Medulla oblongata (tissue), 1 donor: ENCODE results near the gene FOSL1.

Source experiments
- DNase-seq: peaks from one replicate; pipeline ENCODE4 v3.0.0-alpha.2; 2015; ENCODE audit errors: extremely low spot score

FOSL1 gene

DNA sequence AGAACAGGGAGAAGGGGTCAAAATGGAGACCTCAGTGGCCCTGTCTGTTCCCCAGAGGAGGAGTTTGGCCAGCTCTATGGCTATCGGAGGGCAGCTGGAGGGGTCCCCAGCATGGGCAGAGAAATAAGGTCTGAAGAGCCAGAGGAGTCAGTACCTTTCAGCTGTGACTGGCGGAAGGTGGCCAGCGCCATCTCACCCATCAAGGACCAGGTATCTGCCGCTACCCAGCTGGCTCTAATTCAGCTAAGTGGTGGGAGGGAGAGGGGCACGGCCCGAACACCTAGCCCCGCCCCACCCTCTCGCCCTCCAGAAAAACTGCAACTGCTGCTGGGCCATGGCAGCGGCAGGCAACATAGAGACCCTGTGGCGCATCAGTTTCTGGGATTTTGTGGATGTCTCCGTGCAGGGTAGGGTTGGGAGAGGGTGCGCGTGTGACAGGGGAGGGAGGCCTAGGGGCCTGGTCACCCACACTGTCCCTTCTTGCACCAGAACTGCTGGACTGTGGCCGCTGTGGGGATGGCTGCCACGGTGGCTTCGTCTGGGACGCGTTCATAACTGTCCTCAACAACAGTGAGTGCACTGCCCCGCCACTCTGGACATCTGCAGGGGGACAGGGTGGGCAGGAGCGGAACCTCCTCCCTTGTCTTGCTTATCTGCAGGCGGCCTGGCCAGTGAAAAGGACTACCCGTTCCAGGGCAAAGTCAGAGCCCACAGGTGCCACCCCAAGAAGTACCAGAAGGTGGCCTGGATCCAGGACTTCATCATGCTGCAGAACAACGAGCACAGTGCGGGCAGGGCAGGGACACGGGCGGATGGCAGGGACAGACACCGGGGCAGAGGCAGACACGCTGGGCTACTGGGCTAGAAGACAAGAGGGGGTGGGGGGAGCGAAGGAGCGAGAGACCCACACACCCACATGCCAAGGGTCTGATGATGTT lies 17.8 kb downstream of the FOSL1 start:
- no peak for DNase-seq

DNA sequence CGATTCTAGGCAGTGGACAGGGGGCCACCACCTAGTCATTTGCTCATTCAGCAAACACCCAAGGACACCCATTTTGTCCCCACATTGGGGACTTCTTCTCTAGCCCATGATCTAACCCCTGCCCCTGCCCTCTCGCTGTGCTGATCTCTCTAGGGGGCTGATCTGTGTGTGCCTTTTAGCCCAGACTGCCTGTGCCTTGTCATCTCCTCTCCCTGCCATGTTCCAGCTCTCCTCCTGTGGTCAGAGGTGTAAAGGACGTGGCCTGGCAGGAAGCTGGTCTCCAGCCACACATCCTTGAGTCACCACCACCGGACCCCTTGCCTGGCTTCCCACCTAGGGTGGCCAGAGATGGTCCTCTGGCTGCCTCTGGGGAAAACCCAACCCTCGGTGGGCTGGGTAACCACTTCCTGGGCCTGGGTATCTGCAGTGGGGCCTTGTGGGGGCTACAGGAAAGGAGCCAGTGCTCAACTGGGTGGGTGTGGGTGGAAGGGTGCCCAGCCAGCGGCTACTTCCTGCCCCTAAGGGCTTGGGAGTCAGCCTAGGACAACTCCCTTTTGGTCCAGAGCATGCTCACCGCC lies 19.3 kb downstream of the FOSL1 start:
- no peak for DNase-seq

DNA sequence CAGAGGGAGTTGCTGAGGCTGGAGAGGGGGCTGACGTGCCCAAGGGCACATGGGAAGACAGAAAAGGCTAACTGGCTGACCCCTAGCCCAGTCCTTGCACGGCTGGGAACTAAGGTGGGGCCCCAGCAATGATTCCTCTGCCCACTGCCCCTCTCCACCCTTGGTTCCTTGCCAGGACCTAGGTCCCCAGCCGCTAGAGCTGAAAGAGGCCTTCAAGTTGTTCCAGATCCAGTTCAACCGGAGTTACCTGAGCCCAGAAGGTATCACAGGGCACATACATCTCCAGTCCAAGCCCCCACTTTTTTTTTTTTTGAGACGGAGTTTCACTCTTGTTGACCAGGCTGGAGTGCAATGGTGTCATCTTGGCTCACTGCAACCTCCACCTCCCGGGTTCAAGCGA lies 20.2 kb downstream of the FOSL1 start:
- DNase-seq = no peak

DNA sequence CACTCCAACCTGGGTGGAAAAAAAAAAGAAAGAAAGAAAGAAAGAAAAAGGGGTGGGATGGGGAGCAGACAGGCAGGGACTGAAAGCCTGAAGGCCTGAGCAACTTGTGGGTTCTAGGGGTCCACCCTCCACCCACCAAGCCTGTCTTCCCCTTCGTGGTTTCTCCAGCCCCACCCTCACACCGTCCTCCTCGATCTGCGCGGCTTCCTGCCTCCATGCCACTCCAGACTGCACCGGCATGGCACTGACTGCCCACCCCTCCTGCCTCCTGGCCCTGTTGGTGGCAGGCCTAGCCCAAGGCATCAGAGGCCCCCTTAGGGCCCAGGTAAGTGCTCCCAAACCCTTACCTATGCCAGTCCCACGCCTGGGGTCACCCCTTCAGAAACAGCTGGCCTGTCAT lies 20.6 kb downstream of the FOSL1 start, which contains the start of gene CTSW:
TSS of gene CTSW (plus strand) at position 221 of the 400 bp plus-strand sequence. CDS start at position 239, 18 bp downstream.
- DNase-seq = no peak

DNA sequence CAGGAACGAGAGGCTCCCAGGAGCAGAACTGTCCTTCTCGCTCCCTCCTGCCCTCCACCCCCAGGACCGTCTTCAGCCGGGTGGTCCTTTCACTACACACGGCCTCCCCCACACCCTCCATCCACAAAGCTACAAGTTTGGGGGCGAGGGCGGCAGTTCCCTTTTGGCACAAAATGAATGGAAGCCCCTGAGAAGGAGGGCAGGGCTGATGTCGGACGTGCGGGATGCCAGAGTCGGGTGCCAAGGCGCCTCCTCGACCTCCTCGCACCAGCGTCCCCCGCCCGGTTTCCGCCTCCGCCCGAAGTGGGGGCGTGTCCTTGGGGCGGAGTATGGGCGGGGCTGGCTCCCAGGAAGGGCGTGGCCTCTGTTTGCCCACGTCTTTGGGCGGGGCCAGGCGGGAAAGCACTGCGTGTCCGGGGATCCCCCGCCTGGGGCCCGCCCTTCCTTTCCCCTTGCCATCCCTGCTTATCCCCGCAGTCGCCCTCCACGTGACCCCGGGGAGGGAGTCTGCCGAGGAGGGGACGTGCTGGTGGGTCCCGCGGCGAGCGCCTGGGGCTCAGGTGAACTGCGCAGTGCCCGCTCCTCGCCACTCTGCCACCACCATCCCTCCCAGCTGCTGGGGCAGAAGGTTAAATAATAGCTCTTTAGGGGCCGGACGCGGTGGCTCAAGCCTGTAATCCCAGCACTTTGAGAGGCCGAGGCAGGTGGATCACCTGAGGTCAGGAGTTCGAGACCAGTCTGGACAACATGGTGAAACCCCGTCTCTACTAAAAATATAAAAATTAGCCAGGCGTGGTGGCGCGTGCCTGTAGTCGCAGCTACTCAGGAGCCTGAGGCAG lies 26.7 kb downstream of the FOSL1 start:
- DNase-seq = peak; percentile 94

DNA sequence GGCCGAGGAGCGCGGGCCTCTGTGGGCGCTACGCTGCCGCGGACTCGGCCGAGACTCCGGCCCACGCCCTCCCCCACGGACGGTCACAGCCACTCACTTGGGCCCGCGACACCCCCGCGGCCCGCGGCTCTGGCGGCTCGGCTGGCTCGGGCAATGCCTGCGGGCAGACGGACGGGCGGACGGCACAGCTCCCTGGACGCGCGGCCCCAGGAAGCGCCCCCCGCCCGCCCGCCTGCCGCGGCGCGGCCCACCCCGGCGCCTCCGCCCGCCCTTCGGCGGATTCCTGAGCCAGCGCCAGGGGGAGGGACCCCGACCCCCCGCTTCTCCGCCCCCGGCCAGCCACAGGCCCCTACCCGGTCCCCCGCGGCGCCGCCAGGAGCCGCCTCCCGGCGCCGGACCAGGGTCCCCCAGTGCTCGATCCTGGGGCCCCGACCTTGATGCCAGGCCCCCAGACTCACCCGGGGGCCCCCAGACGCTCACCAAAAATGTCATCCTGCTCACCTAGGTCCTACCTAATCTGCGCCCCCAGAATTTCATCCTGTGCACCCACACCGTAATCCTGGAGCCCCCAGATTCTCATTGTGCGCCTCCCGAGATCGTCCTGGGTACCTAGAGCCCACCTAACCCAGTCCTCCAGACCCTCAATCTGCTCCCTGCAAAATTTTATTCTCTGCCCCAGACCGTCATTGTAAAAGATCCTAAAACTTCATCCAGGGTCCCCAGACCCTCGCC lies 27.4 kb downstream of the FOSL1 start, which contains the start of gene EFEMP2:
TSS of gene EFEMP2 (minus strand) at position 215 of the 732 bp plus-strand sequence. CDS start 446 bp downstream, outside the sequence.
- no peak for DNase-seq

DNA sequence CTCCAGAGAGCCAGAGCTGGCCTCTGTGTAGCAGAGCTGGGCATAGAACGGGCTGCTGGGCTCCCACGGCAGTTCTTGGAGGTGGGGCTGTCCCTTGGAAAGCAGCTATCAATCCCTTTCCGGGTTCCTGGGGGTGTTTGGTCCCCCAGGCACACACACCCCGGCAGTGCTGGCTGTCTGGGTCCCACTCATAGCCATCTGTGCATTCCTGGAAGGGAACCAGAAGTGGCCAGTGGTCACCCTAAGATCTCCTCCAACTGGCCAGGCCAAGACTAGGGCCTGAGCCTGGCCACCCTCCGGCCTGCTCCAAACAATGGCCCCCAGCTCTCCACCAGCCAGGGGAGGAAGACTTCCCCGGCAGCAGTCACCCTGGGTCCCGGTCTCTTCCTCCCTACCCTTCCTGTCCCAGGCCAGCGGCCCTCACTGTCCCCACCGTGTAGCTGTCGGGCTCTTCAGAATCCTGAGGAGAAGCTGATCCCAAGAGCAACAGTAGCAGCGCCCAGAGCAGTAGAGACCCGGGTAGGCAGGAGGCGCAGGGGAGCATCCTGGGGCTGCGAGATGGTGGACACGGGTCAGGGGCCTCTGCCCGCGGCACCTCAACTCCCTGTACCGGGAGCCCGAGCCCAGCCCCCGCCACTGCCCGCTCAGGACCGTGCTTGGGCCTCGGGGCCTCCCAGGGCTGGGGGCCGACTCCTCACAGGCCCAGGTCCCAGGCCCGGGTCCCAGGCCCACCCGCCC lies 28.2 kb downstream of the FOSL1 start:
- DNase-seq = no peak

DNA sequence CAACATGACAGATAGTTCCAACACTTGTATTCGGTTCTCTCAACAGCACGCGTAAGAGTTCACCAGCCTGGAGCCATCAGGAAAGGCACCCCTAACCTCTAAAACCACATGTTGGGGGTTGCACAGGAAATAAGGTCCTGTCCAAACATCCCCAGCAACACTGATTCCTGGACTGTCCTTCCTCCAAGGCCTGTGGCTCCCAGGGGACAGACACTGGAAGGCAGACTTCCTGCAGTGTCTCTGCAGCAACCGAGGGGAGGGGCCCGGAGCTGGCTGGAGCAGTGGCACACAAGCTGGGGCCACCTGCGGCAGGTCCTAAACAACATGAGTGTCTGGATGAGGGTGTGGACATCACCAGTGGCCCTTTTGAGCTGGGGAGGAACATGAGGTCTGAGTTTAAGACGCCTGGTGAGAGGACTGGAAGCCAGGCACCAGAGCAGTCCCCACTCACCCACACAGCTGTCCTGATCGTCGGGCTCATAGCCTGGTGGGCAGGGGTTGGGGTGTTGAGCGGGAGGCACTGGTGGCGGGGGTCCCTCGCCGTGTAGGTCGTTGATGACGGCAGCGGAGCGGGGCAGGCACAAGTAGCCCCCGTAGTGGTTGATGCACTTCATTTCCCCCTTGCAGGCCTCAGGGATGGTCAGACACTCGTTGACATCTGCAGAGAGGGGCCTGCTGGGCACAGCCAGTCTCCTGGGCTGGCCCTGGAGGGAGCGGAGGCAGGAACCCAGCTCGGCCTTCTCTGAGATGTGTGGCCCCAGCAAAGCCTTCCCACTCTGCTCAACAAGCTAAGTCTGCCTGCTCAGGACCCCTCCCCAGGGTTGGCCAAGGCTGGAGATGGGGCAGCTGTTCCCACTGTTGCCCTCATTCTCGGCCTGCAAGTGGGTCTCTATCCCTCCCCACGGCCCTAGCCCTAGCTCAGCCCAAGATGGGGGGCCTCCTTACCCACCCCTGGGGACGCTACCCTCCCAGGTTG lies 29.2 kb downstream of the FOSL1 start:
- no peak for DNase-seq

DNA sequence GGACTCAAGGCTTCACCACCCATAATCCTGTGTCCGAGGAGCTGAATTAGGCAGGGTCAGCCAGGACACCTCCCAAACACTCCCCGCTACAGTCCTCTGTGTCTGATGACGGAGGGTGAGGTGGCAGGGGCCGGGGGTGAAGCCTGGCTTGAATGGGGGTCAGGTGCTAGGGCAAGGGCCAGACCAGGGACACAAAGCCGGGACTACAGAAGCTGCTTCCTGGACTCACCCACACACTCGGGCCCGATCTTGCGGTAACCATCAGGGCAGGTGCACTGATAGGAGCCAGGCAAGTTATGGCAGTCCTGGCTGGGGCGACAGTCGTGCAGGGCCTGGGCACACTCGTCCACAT lies 29.9 kb downstream of the FOSL1 start:
- no peak for DNase-seq

DNA sequence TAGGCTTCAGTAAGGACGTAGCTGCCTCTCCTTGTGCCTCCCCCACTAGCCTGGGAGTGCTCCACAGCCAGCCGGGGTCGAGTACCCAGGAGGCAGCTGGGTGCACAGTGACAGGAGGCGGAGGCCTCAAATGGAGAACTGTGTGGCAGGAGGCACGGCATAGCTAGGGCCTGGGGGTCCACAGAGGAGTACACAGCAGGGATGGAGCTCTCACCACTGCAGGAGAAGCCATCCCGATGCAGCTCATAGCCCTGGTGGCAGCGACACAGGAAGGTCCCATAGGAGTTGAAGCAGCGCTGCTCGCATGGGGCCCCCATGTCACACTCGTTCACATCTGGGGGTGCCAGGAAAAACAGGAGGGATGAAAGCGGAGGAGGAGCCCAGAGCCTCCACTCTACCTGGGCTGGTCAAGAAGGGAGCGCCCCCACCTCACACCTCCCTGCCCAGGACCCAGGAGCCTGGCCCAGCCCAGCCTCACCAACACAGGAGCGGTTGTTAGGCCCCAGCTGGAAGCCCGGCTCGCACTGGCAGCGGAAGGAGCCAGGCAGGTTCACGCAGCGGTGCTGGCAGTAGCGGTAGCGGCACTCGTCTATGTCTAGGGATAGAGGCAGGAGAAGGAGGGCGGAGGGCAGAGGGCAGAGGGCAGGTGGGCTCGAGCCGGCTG lies 30.4 kb downstream of the FOSL1 start:
- no peak for DNase-seq

DNA sequence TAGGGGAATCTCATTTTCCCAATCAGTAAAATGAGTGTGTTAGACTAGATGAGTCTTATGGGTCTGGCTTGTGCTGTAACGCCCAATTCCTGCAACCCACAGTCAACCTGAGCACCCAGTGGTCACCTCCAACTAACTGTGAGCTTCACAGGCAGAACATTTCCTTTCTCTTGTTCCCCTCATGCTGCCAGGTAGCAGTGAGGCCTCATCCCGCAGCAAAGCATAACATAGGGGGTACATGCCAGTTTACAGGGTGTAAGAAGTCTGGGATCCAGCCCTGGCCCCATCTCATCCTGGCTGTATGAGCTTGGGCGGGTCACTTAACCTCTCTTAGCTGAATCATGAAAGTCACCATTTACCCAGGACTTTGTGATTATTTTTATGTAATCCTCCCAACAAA lies 31.3 kb downstream of the FOSL1 start:
- no peak for DNase-seq

DNA sequence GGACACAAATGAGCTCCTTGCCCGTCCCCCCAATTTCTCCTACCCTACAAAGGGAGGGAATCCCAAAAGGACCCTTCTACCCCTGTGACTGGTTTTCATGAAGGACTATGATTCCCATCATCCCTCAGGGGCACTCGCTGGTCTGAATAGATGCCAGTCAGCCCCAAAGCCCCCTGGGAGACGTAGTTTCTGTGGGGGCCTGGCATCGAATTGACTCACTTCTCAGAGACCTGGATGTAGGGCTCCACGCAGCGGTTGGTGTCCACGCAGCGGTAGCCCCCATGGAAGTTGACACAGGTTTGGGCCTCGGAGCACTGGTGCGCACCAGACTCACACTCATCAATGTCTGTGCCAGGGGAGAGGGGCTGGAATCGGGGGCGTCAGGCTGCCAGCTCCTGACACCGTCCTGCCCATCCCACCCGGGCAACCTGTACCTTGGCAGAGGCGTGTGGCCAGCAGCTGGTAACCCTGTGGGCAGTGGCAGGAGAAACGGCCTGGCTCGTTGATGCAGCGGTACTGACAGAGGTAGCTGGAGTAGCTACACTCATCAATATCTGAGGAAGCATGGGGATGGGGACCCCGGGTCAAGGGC lies 32.0 kb downstream of the FOSL1 start:
- peak; percentile 38 for DNase-seq

DNA sequence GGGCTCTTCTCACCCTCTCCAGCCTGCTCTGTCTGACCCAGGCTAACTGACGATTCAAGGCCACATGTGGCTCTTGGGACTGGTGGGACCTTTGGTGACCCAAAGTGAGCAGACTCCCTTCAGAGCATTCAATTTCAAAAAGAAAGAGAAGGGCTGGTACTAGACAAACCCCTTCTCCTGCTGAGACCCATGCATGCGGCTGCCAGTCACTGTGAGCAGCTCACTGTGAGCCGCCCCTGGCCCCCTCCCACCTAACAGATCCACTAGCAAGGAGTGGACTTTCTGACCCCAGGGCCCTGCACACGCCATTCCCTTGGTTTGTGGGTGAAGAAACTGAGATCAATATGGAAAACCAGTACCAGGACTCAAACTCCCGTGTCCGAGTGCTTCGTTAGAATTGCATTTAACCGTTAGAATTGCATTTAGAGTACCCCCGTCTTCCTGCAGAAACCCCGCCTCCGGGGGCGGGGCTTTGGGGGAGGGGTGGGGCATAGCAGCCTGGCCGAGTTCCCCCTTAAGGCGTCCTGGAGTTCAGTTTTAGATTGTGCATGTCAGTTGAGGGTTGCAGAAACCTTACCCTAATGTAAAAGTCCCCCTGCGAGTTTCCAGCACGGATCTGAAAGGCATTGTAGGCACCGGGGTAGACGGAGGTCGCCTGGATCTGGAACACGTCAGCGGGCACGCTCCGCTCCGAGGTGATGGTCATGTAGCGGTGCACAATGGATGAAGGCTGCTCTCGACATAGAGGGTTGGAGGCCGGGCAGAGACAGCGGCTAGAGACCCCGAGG lies 32.7 kb downstream of the FOSL1 start:
- no peak for DNase-seq

DNA sequence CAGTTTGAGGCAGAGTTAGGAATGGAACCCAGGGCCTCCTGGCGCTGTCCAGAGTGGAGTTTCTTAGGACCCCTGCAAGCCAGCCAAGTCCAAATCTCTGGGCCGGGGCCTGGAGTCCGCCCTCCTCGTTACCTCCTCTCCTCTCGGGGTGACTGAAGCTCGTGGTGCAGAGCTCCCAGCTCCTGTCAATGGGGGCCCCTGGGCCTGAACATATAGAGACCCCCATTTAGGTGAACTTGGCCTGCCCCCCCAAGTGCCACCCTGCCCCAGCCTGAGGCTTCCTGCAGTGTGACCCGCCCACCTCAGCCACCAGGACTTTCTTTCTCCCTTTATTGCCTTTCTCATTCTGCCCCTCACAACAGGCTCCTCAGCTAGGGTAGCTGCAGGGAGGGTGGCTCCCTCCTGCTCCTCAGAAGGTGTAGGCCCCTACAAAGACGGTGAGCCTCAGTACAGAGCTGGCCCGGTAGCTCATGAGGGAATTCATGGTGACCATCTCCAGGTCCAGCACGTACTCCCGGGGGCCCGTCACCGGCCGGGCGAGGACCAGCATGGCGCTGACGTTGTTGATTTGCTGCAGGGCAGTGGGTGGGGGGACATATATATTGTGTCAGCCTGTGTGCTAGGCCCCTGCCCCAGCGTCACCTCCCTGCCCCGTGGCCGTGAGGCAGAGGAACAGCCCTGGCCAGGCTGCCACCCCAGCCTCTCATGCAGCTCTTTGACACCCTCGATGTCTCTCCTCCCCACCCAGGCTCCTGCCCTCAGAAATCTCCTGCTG lies 33.5 kb downstream of the FOSL1 start:
- no peak for DNase-seq

DNA sequence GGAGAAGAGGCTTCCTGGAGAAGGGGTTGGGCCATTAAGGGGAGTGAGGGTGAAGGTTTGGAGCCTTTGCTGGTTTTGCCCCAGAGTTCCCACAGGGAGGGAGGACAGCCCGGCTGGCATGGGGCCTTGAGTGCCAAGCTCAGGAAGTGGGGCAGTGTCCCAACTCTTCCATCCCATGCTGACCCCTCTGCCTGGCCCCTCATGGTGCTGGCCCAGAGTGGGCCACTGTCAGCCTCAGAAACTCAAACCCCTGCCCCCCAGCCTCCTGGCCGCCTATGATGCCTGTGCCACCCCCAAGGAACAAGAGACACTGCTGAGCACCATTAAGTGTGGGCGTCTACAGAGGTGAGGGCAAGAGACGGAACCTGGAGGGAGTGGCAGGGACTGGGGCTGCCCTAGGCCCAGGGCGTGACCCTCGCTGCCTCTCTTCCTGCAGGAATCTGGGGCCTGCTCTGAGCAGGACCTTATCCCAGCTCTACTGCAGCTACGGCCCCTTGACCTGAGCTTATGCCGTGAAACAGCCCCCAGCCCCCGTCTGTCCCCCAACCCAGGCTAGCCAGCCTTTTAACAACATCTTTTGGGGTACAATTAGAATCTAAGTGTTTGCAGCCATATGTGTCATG lies 34.5 kb downstream of the FOSL1 start:
- no peak for DNase-seq

DNA sequence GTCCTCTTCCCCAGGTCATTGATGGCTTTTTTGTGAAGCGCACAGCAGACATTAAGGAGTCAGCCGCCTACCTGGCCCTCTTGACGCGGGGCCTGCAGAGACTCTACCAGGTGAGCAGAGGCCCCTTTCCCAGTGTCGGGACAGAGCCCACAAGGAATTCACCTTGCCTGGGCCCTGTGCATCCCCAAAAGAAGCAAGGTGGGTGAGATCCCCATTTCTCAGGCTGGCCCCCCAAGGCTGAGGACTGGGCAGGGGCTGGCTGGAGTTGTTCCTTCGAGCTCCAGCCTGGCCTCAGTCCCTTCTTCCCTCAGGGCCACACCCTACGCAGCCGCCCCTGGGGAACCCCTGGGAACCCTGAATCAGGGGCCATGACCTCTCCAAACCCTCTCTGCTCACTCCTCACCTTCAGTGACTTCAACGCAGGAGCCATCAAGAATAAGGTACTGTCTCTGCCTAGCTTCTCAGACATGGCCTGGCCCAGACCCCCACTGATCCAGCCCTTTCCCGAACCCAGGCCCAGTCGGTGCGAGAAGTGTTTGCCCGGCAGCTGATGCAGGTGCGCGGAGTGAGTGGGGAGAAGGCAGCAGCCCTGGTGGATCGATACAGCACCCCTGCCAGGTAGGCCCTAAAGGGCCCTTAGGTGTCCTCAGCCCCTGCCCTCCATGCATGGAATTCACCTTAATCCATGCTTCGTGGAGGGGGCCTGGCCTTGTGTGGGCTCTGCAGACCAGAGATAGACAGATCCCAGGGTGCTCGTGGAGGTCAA lies 35.3 kb downstream of the FOSL1 start:
- DNase-seq = no peak
